Trophoblast cell (in vitro differentiated cells and primary cell): ENCODE results near the gene PIK3R3.

Experiments used
- DNase-seq, 2 donors: peaks; one replicate each; pipeline ENCODE4 v3.0.0-alpha.2; 2016
- H2AFZ ChIP-seq: 2 replicates; pipeline ENCODE4 v1.6.1; 2013; ENCODE audit warnings: low read length, moderate library complexity, mild to moderate bottlenecking; ENCODE audit not compliant: insufficient read depth, poor library complexity
- H2AK5ac ChIP-seq: 2 replicates; pipeline ENCODE4 v1.6.1; 2013; ENCODE audit warnings: mild to moderate bottlenecking, low read length
- H2BK120ac ChIP-seq: 2 replicates; pipeline ENCODE4 v1.6.1; 2013; ENCODE audit warnings: low read length, mild to moderate bottlenecking, moderate library complexity; ENCODE audit not compliant: insufficient read depth, poor library complexity
- H2BK12ac ChIP-seq: 2 replicates; pipeline ENCODE4 v1.6.1; 2013; ENCODE audit warnings: mild to moderate bottlenecking, low read length, moderate library complexity
- H2BK5ac ChIP-seq: 2 replicates; pipeline ENCODE4 v1.6.1; 2013; ENCODE audit warnings: low read length, low read depth, moderate library complexity, mild to moderate bottlenecking; ENCODE audit not compliant: poor library complexity
- H3K14ac ChIP-seq: 2 replicates; pipeline ENCODE4 v1.6.1; 2013; ENCODE audit warnings: mild to moderate bottlenecking, low read length
- H3K18ac ChIP-seq: 2 replicates; pipeline ENCODE4 v1.6.1; 2013; ENCODE audit warnings: mild to moderate bottlenecking, low read length
- H3K23ac ChIP-seq: 2 replicates; pipeline ENCODE4 v1.6.1; 2013; ENCODE audit warnings: low read length
- H3K27ac ChIP-seq: 2 replicates; pipeline ENCODE4 v1.5.1; 2013; ENCODE audit warnings: low read depth, mild to moderate bottlenecking, inconsistent platforms, low read length, moderate library complexity
- H3K27me3 ChIP-seq: 2 replicates; pipeline ENCODE4 v1.6.1; 2013; ENCODE audit warnings: inconsistent platforms, mild to moderate bottlenecking, low read length, moderate library complexity; ENCODE audit not compliant: insufficient read depth
- H3K36me3 ChIP-seq, 2 experiments: 1 replicate in 1 of 2; 2 replicates in 1 of 2; pipeline ENCODE4 v1.6.1; 2013; ENCODE audit warnings: low read length in 2 of 2, mild to moderate bottlenecking in 2 of 2, moderate library complexity in 1 of 2; ENCODE audit not compliant: insufficient read depth in 2 of 2, control insufficient read depth in 1 of 2
- H3K4ac ChIP-seq: 2 replicates; pipeline ENCODE4 v1.6.1; 2013; ENCODE audit warnings: low read depth, mild to moderate bottlenecking, low read length, moderate library complexity
- H3K4me1 ChIP-seq, 2 experiments: 1 replicate in 1 of 2; 2 replicates in 1 of 2; pipeline ENCODE4 v1.6.1; 2013; ENCODE audit warnings: low read length in 2 of 2, mild to moderate bottlenecking in 2 of 2, moderate library complexity in 1 of 2; ENCODE audit not compliant: insufficient read depth in 2 of 2, control insufficient read depth in 1 of 2
- H3K4me2 ChIP-seq: 2 replicates; pipeline ENCODE4 v1.6.1; 2013; ENCODE audit warnings: inconsistent platforms, mild to moderate bottlenecking, low read length, moderate library complexity
- H3K4me3 ChIP-seq: 2 replicates; pipeline ENCODE4 v1.5.1; 2013; ENCODE audit warnings: mild to moderate bottlenecking, low read depth, low read length, inconsistent platforms
- H3K79me1 ChIP-seq: one replicate; pipeline ENCODE4 v1.6.1; 2013; ENCODE audit warnings: low read length
- H3K79me2 ChIP-seq: 2 replicates; pipeline ENCODE4 v1.6.1; 2013; ENCODE audit warnings: low read length, mild to moderate bottlenecking; ENCODE audit not compliant: control insufficient read depth, insufficient read depth, poor library complexity
- H3K9ac ChIP-seq: 2 replicates; pipeline ENCODE4 v1.6.1; 2013; ENCODE audit warnings: mild to moderate bottlenecking, low read length
- H3K9me3 ChIP-seq: 2 replicates; pipeline ENCODE4 v1.6.1; 2013; ENCODE audit warnings: low read depth, mild to moderate bottlenecking, control low read depth, inconsistent platforms, low read length; ENCODE audit not compliant: insufficient read depth
- H4K12ac ChIP-seq: 2 replicates; pipeline ENCODE4 v1.6.1; 2013; ENCODE audit warnings: low read depth, mild to moderate bottlenecking, low read length, moderate library complexity
- H4K8ac ChIP-seq: 2 replicates; pipeline ENCODE4 v1.6.1; 2013; ENCODE audit warnings: low read depth, mild to moderate bottlenecking, low read length, moderate library complexity
- H4K91ac ChIP-seq: one replicate; pipeline ENCODE4 v1.6.1; 2013; ENCODE audit warnings: low read depth, mild to moderate bottlenecking, low read length, moderate library complexity
- WGBS: extraction: QIAGEN DNeasy Blood & Tissue Kit; methylation state at CpG from one replicate; pipeline ENCODE4 v1.1.7; 2013; ENCODE audit warnings: missing lambda C conversion rate; ENCODE audit not compliant: insufficient read length, insufficient coverage; ENCODE audit errors: extremely low coverage; 5-methylcytosine and 5-hydroxymethylcytosine counted together

PIK3R3 gene

DNA sequence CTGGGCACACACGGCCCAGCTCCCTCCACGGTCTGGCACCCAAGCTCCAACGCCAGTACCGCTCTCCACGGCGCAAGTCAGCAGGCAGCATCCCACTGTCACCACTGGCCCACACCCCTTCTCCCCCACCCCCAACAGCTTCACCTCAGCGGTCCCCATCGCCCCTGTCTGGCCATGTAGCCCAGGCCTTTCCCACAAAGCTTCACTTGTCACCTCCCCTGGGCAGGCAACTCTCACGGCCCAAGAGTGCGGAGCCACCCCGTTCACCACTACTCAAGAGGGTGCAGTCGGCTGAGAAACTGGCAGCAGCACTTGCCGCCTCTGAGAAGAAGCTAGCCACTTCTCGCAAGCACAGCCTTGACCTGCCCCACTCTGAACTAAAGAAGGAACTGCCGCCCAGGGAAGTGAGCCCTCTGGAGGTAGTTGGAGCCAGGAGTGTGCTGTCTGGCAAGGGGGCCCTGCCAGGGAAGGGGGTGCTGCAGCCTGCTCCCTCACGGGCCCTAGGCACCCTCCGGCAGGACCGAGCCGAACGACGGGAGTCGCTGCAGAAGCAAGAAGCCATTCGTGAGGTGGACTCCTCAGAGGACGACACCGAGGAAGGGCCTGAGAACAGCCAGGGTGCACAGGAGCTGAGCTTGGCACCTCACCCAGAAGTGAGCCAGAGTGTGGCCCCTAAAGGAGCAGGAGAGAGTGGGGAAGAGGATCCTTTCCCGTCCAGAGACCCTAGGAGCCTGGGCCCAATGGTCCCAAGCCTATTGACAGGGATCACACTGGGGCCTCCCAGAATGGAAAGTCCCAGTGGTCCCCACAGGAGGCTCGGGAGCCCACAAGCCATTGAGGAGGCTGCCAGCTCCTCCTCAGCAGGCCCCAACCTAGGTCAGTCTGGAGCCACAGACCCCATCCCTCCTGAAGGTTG lies 97.6 kb downstream of the PIK3R3 start:
- no peaks in the 10 kb centered on the region for H3K79me2 ChIP-seq
- no peak overlapping the region for H2BK12ac ChIP-seq
- H4K12ac ChIP-seq = no peak overlapping the region
- no CpG with 5 or more reads among the region's 27 CpGs for WGBS
- H3K9ac ChIP-seq = no peak overlapping the region
- H3K4me2 ChIP-seq = no peak overlapping the region
- H2BK5ac ChIP-seq = no peak overlapping the region
- H2AFZ ChIP-seq = no peak overlapping the region
- H3K4me3 ChIP-seq = no peak overlapping the region
- no peak overlapping the region for H3K4ac ChIP-seq
- DNase-seq = no peak
- H3K18ac ChIP-seq = no peak overlapping the region
- H3K9me3 ChIP-seq = no peaks in the 10 kb centered on the region
- H3K27me3 ChIP-seq = no peaks in the 10 kb centered on the region
- H3K36me3 ChIP-seq = peaks cover 44 to 45% of the 10 kb centered on the region in 2 experiments
- H3K27ac ChIP-seq = no peak overlapping the region
- no peaks in the 10 kb centered on the region for H3K79me1 ChIP-seq
- H2AK5ac ChIP-seq = no peak overlapping the region
- no peak overlapping the region for H2BK120ac ChIP-seq
- no peak overlapping the region for H4K91ac ChIP-seq
- H3K23ac ChIP-seq = no peak overlapping the region
- no peak overlapping the region for H3K14ac ChIP-seq
- H4K8ac ChIP-seq = no peak overlapping the region
- H3K4me1 ChIP-seq = no peaks in the 10 kb centered on the region

DNA sequence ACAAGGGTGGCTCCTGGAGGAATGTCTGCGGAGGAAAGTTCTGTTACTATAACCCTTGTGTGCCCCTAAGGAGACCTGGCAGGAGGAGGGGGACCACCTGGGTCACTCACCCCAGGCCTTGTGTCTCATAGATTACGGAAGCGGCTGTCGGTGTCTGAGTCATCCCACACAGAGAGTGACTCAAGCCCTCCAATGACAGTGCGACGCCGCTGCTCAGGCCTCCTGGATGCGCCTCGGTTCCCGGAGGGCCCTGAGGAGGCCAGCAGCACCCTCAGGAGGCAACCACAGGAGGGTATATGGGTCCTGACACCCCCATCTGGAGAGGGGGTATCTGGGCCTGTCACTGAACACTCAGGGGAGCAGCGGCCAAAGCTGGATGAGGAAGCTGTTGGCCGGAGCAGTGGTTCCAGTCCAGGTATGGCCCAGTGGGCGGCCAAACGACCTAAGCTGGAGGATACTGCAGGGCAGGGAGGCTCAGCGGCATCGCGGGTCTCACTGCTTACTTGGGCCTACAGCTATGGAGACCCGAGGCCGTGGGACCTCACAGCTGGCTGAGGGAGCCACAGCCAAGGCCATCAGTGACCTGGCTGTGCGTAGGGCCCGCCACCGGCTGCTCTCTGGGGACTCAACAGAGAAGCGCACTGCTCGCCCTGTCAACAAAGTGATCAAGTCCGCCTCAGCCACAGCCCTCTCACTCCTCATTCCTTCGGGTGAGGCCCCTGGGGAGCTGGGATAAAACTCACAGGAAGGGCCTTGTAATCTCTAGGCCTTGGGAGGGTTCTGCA lies 101.4 kb downstream of the PIK3R3 start:
- no peak overlapping the region for H3K23ac ChIP-seq
- H4K12ac ChIP-seq = no peak overlapping the region

DNA sequence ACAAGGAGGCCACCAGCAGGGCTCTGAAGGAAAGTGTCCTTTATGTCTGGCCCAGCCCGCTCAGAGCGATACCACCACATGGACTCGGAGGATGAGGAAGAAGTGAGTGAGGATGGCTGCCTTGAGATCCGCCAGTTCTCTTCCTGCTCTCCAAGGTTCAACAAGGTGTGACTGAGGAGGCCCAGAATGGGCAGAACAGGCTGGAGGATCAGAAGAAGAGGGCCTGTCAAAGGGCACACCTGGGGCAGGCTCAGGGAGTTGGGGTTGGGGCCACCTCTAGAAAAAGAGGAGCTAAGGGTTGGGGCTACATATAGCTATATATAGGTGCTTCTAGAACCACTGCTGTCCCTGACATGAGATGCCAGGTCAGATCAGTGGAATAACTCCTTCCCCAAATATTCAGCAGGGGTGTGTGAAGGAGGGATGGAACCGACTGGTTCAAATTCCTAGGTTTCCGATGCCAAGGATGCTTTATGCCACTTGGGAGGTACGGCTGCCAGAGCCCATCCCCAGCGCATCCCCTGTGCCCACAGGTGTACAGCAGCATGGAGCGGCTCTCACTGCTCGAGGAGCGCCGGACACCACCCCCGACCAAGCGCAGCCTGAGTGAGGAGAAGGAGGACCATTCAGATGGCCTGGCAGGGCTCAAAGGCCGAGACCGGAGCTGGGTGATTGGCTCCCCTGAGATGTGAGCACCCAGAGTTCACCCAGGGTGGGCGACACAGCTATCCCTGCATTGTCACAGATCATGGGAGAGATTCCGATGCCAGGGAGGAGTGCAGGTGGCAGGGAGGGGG lies 102.2 kb downstream of the PIK3R3 start:
- DNase-seq = no peak
- Histone ChIP-seq H4K12ac (no peak overlapping the region), H3K27ac (no peak overlapping the region), H2BK12ac (no peak overlapping the region), H3K79me1 (no peaks in the 10 kb centered on the region), H3K4me3 (no peak overlapping the region), H3K23ac (no peak overlapping the region), H4K8ac (no peak overlapping the region), H2BK5ac (no peak overlapping the region), H4K91ac (no peak overlapping the region), H3K4me1 (no peaks in the 10 kb centered on the region), H2AK5ac (no peak overlapping the region), H3K14ac (no peak overlapping the region), H3K9ac (no peak overlapping the region), H2AFZ (no peak overlapping the region), H3K27me3 (no peaks in the 10 kb centered on the region), H3K4ac (no peak overlapping the region), H3K18ac (no peak overlapping the region), H3K79me2 (no peaks in the 10 kb centered on the region), H3K36me3 (peaks cover 56 to 64% of the 10 kb centered on the region in 2 experiments), H3K4me2 (no peak overlapping the region), H2BK120ac (no peak overlapping the region), H3K9me3 (no peaks in the 10 kb centered on the region)
- WGBS = no CpG with 5 or more reads among the region's 18 CpGs

More for the DNA sequence above, 101.4 kb downstream of the PIK3R3 start:
- DNase-seq = no peak
- Histone ChIP-seq H3K18ac (no peak overlapping the region), H3K9me3 (no peaks in the 10 kb centered on the region), H2BK5ac (no peak overlapping the region), H3K4me2 (no peak overlapping the region), H3K36me3 (peaks cover 56 to 65% of the 10 kb centered on the region in 2 experiments), H3K4me3 (no peak overlapping the region), H3K27me3 (no peaks in the 10 kb centered on the region), H4K8ac (no peak overlapping the region), H2BK12ac (no peak overlapping the region), H3K79me2 (no peaks in the 10 kb centered on the region), H3K4me1 (no peaks in the 10 kb centered on the region), H4K91ac (no peak overlapping the region), H3K4ac (no peak overlapping the region), H3K14ac (no peak overlapping the region), H3K9ac (no peak overlapping the region), H2AFZ (no peak overlapping the region), H3K27ac (no peak overlapping the region), H3K79me1 (no peaks in the 10 kb centered on the region), H2BK120ac (no peak overlapping the region), H2AK5ac (no peak overlapping the region)
- WGBS = no CpG with 5 or more reads among the region's 26 CpGs
